Activated effector memory CD4-positive, alpha-beta T cell treated with anti-CD3 and anti-CD28 coated beads, Interleukin-2, amount 50 U/mL, for 16 hours (primary cell): Measurements from ENCODE around the gene OPRM1.
"Not testable (repeated sequence)": the region's sequence is repeated elsewhere in the genome, so short reads cannot be mapped to it uniquely, and the experiment has no call there.

Experiments used
- DNase-seq: peaks from one replicate; pipeline ENCODE4 v3.0.0-alpha.2; 2020

OPRM1 gene

DNA sequence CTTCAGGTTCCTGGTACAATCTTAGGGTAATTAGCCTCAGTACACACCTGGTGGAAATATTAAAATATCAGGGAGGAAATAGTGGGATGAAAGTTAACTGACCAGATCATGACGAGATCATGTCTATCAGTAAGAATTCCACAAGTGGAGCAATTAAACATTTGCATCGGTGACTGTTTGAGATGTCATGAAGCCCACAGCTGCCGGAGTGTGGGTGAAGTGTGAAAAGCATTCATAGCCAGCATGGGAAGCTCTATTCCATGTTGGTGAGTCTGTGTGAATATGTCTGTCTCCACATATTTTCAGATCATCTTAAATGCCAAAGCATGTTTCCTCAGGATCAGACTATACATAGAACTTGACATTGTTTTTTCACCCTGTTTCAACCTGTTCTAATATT, 174.7 kb downstream of the OPRM1 start:
- no peak for DNase-seq

DNA sequence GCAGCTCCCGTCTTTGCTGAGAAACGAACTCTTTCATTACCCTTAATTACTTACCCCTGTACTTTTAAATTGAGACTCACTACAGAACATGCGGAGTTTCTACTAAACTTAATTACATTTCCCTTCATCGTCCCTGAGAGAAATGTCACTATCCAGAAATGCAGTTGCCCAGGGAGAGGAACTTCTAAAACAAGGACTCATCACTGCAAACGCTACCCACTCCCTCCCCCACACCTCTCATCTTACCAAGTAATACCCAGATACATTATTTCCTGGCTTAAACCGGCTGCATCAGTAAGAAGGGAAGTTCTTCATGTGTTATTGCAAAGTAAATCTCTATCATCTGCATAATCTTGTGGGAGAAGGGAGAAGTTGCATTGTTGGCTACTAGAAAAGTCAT, 179.3 kb downstream of the OPRM1 start:
- no peak for DNase-seq

DNA sequence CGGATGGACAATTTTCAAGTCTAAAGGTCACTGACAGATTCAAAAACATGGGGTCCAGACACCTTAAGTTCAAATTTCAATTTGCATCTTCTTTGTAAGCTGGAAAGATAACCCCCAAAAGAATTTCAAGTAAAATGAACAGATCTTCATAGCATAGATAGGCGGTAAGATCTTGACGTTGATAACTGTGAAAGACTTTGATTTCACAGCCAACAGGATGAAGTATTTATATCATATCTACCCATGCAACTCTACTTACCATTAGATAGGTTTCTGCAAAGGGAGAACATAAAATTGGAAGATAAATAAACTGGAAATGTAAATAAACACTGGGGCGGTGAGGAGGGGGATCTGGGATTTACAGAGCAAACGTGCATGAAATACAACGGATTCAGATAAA, 179.7 kb downstream of the OPRM1 start:
- DNase-seq: no peak

DNA sequence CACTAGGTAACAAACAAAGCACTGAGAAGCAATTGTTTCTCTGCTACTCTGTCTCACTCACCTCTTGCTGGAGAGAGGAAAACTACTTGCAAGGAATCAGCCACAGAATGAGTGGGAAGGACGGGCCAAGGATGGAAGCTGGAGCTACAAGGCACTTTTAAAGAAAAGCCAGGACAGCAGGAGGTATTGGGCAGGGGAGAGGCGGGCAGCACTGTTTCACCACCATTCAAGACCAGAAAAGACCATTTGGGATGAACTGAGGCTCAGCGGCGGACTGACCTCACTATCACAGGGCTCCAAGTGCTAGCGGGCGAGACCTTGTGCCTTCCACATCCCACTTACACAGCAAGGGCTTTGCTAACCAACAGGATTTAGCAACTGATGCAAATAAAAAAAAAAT, 180.2 kb downstream of the OPRM1 start:
- no peak for DNase-seq

DNA sequence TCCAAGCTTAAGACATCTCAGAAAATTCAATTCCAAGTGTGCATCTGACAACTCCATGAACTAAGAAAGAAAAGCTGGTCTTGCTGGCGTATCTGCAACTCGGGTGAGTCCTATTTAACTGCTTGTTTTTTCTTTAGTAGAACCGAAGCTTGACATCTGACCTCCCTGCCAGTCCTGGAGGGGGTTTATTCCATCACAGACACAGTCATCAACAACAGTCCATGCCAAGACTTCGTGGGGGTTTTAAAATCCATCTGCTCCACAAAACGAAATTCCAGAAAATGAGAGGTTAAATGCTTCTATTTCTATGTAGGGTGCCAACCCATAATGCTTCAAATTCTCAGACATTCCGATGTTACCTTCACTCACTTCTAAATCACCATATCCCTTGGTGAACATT, 183.7 kb downstream of the OPRM1 start:
- no peak for DNase-seq

DNA sequence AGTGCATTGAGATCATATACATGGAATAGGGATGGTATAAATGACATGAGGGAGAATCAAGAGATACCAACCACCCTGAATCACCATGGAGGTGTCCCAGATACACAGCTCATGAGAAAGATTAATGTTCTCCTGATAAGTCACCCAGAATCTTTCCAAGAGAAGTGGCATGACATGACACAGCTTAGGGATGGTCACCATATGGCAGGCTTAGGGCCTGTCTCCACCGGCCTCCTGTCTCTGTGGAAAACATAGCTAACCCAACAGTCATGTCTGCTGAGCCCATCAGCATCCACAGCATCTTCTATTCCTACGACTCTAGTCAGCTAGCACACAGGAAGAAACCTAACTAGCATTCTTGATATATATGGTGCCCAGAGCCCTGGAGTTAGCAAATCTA, 184.3 kb downstream of the OPRM1 start:
- DNase-seq: no peak

DNA sequence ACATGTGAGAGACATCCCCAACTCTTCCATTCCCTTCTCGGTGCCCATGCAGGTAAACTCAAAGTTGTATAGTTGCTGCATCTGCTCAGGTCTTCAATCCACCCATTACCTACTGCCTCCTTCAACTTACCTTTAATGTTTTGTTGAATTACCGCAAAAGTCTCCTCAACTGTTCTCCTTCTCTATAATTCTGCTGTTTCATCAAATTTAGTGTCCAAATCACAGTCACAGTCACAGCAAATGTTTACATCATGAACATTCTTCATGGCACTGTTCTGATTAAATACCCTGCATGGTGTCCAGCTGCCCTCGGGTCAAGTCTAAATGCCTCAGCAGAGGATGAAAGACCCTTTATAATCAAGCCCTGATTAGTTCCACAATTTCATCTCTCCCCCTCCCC, 187.4 kb downstream of the OPRM1 start:
- DNase-seq: no peak

DNA sequence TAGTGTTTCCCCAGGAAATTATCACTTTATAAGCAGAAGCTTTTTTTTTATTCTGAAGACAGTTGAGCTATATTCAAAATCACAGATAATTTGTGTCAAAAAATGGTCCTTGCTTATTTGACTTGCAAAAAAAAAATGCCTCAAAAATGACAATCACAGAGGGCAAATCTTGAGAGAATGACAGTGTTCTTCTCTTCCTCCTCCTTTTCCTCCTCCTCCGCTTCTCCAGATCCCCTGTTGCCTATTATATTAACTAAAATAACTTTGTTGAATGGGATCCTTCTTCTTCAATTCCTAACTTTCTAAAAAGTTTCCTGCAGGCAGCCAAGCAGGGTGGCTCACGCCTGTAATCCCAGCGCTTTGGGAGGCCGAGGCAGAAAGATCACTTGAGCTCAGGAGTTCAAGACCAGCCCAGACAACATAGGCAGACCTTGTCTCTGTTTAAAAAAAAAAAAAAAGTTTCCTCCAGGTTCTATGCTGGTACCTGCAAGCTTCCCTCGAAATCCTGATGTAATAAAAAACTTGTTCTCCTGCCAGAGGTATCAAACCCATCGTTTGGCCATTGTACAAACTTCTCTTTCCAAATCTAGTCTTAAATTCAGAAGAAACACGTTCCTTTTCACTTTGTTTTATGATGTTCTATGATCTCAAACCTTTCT, 189.0 kb downstream of the OPRM1 start:
- no peak for DNase-seq

DNA sequence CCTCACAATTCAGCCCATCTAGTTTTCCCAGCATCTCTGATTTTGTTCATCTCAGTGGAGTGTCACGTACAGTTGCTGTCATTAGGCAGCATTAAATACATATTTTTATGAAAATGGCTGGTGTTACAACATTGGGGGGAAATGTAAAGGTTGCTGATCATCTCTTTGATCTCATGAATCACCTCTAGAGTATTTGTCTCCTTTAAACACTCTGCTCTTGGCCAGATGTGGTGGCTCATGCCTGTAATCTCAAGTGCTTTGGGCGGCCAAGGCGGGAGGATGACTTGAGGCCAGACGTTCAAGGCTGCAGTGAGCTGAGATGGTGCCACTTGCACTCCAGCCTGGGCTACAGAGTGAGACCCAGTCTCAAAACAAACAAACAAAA, 189.5 kb downstream of the OPRM1 start:
- DNase-seq: no peak

DNA sequence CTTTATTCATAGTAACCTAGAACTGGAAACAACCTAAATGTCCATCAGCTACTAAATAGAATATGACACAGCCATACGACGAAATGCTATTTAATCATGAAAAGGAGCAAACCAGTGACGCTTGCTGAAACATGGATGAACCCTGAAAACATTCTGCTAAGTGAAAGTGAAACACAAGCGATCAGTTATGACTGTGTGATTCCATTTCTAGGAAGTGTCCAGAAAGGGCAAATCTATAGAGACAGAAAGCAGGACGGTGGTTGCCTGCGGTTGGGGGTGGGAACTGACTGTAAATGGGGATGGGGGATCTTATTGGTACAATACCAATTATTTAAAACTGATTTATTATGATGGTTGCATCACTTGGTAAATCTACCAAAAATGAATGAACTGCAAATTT, 190.7 kb downstream of the OPRM1 start:
- peak; percentile 86 for DNase-seq

DNA sequence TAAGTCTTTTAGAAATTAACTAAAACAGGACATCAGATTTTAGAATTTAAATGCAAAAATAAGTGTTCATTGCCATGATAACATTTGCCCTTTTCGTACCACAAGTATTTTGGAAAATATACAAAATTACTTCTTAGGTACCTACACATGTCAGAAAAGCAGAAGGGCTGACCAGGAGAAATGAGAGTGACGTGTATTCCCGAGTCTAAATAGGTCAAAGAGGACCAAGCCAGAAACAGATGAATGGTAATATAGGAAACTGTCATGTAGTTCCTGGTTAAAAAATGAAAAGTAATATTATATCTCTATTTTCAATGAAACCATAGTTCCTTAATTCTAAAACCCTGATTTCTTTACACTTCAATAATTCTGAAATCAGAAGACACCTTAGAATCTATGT, 191.4 kb downstream of the OPRM1 start:
- DNase-seq: no peak

DNA sequence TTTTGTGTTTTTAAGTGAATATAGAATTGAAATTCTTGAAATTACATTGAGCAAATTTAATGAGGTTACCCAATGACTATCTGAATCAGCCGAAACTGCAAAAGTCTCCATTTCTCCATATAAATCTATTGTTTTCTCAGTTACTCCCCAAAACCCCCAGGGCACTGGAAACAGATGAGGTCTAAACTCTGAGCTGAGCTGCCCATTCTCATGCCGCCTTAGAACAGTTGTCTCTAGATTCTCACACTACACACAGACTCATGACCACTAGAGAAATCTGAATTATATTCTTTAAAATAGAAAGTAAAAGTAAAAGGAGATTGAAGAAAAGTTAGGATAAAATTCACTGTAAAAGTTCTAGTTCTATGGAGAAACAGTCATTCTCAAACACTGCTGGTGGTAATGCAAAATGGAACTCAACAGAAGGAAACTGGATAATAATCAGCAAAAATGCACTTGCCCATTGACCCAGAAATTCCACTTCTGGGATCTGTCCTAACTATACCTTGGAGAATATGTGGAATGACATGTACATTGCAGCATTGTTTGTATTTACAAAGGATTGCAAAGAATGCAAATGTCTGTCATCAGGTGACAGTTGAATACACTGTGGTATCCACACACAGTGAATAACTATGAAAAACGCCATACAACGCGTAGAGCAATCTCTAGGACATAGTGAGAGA, 192.0 kb downstream of the OPRM1 start:
- DNase-seq: no peak

DNA sequence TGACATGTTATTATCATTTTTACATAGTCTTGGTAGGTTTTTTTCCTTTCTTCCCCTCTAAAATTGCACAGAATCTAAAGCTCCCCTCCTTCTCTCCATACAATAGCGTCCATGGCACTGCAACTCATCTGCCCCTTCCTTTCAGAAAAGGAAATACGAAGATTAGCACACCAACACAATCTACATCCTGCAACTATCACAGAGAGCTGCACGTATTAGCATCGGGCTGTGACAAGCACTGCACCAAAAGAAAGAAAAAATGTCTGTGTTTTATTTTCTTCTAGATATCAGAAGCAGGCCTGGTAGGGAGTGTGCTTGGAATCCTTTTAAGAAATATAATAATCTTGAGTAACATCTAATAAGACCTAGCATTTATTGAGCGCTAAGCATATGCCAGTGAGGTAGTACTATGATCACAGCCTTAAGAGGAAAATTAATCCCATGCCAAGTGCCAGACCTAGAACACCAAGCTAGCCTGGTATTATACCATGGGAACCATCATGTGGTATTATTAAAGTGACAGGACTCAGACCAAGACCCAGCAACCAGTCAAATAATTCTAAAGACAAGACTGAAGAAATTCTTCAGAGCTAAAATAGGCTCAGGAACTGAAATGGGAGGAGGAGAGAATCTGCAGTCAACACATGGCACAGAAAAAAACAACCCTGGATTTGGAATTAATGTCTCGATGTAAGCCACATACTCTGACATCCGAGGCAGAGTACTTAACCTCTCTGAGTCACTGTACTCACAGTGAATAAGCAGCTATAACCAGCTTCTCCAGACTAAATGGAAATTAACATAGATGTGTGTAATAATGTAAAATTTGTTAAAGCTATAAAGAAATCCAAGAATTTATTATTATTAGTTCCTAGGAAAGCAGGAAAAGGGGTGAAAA, 193.2 kb downstream of the OPRM1 start:
- no peak for DNase-seq

DNA sequence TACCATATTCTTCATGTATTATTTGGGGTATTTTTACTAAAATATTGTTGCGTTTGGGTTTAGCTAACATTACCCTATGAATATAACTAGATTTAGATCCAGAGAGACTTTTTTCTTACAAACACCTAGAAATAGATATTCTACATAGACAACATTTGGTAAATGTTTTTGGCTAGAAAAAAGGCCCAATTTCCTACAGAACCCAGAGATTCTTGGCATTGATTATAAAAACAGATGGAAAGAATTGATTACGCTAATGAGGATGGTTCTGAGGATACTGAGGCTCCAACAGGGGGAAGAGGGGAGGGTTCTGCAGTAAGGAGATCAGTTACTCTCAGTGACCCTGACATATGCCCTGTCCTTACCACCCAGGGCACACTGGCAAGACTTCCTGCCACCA, 194.3 kb downstream of the OPRM1 start:
- DNase-seq: no peak

DNA sequence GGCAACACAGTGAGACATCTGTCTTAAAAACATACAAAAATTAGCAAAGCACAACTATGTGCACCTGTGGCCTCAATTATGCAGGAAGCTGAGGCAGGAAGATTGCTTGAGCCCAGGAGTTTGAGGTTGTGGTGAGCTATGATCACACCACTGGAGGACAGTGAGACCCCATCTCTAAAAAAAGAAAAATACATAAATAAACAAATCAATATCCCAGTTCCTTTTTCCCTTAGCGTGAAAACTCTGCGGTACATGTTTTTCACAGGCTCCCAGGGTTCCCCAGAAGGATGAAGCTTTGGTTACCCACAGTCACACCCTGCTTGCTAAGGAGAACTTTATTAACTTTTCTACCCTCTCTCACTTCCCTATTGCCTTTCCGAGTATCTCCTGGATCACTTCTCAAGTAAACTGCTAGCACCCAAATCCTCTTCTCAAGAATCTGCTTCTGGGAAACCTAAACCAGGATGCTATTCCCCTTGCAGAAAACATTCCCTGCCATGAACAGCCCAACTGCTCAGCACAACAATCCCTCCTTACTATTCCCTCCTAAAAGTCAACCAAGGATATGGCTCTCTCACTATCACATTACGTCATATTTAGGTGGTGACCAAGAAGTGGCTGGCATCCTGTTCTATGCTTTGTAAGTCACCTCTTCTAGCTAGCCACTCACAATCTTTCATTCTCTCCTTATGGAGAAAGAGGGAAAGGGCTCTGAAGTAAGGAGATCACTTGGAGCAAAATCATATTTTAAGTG, 195.2 kb downstream of the OPRM1 start:
- DNase-seq: no peak

DNA sequence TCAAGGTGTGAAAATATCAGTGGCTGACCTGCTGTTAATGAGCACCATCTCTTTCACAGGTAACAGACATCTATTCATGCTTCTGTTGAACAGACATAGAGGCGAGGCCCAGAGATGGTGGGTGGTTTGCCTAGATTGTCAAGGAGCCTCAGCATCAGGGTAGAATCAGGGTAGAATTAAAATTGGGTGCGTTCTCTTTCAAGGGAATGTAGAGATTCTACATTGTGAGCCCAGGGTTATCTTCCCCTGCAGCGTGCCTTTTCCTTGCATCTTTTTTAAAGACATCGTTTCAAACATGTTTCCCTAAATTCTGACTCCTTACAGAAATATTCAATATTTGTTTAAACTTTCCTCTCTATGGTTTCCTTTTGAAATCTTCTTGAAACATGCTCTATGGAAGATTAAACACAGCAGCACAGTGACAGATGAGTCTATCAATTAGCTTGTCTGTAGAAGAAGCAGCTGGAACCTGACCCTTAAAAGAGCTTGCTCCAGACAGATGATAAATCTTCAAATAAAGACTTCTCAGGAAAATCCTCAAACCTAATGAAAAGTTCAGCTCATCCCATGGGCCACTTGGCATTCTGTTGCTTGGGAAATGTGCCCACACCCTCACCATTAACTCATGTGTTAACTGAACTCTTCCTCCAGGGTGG, 197.7 kb downstream of the OPRM1 start:
- DNase-seq: no peak

DNA sequence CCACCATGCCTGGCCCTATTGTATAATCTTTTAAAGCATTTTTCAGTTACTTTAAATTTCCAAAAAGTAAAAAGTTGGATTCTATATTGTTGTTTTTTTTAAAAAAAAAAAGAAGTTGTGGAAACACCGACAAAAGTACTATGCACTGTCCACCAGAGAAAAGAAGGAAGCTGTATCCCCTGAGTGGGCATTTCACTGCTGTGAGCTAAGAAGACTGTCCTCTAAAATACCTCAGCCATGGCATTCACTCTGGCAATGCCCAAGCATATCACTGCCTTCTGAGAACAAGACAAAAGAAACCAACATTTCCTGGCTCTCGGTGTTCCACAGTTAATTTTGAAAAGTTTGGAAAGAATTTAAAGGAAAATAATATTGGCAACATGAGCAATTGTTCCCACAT, 199.8 kb downstream of the OPRM1 start:
- DNase-seq: no peak

DNA sequence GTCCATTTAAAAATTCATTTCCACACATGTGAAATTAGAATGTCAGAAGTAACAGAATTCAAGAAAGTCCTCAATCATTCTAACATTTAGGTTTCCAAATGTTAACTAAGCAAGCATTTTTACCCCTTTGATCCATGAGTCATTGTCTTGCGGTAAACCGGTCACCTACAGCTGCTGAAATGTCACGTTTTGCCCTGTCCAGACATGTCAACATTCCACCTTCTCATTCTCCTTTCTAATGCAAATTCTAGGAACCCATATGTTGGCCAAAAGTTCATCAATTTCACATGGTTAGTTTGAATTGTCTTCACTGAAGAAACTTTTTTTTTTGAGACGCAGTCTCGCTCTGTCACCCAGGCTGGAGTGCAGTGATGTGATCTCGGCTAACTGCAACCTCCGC, 200.4 kb downstream of the OPRM1 start:
- DNase-seq: peak; percentile 72

DNA sequence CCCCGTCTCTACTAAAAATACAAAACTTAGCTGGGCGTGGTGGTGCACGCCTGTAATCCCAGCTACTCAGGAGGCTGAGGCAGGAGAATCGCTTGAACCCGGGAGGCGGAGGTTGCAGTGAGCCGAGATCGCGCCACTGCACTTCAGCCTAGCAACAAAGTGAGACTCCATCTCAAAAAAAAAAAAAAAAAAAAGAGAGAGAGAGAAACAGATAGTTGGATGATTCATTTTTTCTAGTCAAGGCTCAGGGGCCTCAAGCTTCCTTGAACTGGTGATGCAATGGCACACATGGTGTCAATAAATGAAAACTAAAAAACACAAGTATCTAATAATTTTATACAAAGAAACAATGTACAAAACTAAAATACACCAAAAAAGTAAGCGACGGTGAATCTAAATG, 202.0 kb downstream of the OPRM1 start:
- not testable (repeated sequence) for DNase-seq

DNA sequence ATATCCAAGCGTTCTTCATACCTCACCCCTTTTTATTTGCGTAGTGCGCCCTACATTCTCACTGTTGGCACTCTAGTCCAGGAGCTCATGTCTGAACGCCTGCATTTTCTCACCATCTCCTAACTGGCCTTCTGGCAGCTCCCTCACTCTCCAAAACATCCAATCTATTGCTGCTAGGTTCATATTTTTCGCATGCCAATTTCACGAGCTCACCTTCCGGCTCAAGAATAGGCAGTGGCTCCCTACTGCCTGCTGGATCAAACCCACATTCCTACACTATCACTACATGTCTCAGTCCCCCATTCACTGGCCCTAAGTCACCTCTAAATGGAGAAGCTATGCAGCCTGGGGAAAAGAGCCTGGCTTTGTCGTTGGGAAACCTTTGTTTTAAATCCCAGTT, 202.5 kb downstream of the OPRM1 start:
- DNase-seq: no peak

DNA sequence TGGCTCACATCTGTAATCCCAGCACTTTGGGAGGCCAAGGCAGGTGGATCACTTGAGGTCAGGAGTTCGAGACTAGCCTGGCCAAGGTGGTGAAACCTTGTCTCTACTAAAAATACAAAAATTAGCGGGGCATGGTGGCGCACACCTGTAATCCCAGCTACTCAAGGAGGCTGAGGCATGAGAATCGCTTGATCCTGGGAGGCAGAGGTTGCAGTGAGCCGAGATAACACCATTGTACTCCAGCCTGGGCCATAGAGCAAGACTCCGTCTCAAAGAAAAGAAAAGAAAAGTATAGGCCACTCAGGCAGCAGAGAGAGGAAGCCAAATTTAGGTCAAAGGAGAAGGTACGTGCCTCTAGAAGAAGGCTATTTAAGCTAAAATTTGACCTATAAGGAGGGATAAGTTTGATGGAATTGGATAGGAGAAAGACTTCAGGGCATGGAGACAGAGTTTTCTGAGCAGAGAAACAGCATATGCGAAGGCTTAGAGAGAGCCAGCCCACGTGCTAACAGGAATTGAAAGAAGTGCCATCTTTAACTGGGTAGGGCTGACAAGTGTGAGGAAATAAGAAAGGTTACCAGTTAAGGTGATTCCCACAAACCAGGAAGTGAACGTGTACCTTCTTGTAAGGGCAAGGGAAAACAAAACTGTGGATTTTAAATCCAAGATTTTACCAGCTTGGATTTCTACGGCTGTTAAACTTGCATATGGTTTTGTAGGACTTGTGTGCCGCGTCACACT, 203.7 kb downstream of the OPRM1 start:
- no peak for DNase-seq
